IPS-20b (cell line): ENCODE measurements around the gene MYOZ1.

Experiments
- H3K27ac ChIP-seq: one replicate; pipeline ENCODE4 v1.5.1; 2013; ENCODE audit warnings: low read length
- H3K27me3 ChIP-seq: 2 replicates; pipeline ENCODE4 v1.6.1; 2013; ENCODE audit warnings: mild to moderate bottlenecking, low read length, inconsistent platforms; ENCODE audit not compliant: insufficient read depth
- H3K36me3 ChIP-seq: 2 replicates; pipeline ENCODE4 v1.6.1; 2013; ENCODE audit warnings: low read depth, mild to moderate bottlenecking, inconsistent platforms, low read length, moderate library complexity; ENCODE audit not compliant: insufficient read depth
- H3K4me1 ChIP-seq: 2 replicates; pipeline ENCODE4 v1.6.1; 2013; ENCODE audit warnings: mild to moderate bottlenecking, control low read depth, inconsistent platforms, low read length, moderate library complexity; ENCODE audit not compliant: insufficient read depth
- H3K4me3 ChIP-seq: 2 replicates; pipeline ENCODE4 v1.5.1; 2013; ENCODE audit warnings: mild to moderate bottlenecking, low read length, inconsistent platforms
- H3K9ac ChIP-seq: 2 replicates; pipeline ENCODE4 v1.6.1; 2013; ENCODE audit warnings: low read depth, mild to moderate bottlenecking, inconsistent platforms, low read length, moderate library complexity
- H3K9me3 ChIP-seq: 2 replicates; pipeline ENCODE4 v1.6.1; 2013; ENCODE audit warnings: mild to moderate bottlenecking, low read depth, low read length, inconsistent platforms; ENCODE audit not compliant: insufficient read depth

Gene MYOZ1

DNA sequence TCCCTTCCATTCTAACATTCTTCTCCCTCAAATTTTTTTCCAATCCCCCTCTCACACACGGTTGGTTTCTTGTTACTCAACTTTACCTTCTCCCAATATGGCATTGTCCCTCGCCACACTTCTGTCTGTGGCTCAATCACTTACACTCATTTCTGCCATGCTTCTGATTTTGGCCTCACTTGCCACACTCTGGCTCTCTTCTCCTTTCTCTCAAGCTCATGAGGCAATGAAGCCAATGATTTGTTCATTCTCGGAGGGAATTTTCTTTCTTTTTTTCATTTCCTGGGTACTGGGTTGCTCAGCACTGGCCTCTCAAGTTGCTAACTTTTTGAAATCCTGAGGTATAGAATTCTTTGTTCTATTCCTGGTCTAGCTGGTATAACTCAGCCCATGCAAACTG lies 4.0 kb upstream of the MYOZ1 start:
- no peak overlapping the region for H3K9ac ChIP-seq
- H3K27ac ChIP-seq, result no peak overlapping the region
- no peaks in the 10 kb centered on the region for H3K9me3 ChIP-seq
- peaks cover 5% of the 10 kb centered on the region for H3K4me1 ChIP-seq
- no peak overlapping the region for H3K4me3 ChIP-seq
- no peaks in the 10 kb centered on the region for H3K36me3 ChIP-seq
- H3K27me3 ChIP-seq, result no peaks in the 10 kb centered on the region

DNA sequence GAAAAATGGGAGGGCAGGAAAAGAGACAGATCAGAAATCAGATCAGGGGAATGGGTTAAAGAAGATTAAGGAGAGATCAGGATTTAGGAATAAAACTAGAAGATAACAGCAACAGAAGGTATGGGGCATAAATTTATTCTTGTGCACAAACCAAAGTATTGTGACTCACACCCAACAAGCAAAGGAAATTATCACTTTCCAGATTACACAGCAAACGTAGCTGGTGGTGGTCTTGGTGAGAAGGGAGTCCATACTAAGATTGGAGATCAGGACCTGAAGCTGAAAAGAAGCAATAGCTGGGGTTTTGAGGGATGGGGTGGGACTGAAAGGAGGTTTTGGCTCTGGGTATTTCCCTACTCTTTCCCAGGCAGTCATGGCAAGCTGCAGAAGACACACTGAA lies 3.5 kb upstream of the MYOZ1 start:
- Histone ChIP-seq H3K27ac (no peak overlapping the region), H3K9me3 (no peaks in the 10 kb centered on the region), H3K9ac (no peak overlapping the region), H3K4me1 (peaks cover 5% of the 10 kb centered on the region), H3K36me3 (no peaks in the 10 kb centered on the region), H3K4me3 (no peak overlapping the region), H3K27me3 (no peaks in the 10 kb centered on the region)

DNA sequence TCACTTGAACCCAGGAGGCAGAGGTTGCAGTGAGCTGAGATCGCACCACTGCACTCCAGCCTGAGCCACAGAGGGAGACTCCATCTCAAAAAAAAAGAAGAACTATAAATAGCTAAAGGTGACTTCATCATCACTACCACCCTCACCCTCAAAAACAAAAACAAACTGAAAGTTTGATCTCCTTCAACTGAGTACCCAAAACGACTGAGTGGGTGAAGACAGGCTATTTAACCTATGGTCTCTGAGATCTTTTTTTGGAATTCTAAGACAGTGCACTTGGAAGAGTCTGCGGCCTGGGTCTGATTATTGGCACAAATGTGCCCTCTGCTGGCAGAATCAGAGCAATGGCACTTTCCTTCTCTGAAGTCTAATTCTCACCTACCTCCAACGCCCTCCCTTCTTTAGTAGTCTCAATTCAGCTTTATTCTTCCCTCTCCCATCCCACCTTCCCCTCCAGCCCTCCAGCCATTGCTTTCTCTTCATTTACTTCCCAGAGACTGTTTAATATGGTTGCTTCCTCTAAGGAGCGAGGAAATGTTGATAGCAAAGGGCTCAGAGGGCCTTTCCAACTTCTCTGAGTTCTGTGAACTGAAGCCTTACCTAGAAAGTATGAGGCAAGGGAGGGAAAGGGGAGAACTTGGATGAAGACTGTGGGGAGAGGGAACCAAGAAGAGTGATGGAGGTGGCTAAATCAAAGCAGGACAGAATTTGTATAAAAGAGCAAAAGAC lies 2.9 kb upstream of the MYOZ1 start:
- Histone ChIP-seq H3K4me3 (no peak overlapping the region), H3K27ac (no peak overlapping the region), H3K9me3 (no peaks in the 10 kb centered on the region), H3K9ac (no peak overlapping the region), H3K4me1 (peaks cover 5% of the 10 kb centered on the region), H3K36me3 (no peaks in the 10 kb centered on the region), H3K27me3 (no peaks in the 10 kb centered on the region)

GRCh38 chr10:73643362-73643761 lies 2.1 kb upstream of the MYOZ1 start:
- peaks cover 5% of the 10 kb centered on the region; the same call in 1 of the 2 replicates for H3K4me1 ChIP-seq
- no peak overlapping the region for H3K4me3 ChIP-seq
- no peaks in the 10 kb centered on the region for H3K9me3 ChIP-seq
- no peaks in the 10 kb centered on the region for H3K36me3 ChIP-seq
- no peak overlapping the region for H3K27ac ChIP-seq
- no peaks in the 10 kb centered on the region for H3K27me3 ChIP-seq
- no peak overlapping the region for H3K9ac ChIP-seq

- H3K4me1 ChIP-seq, result no peaks in the 10 kb centered on the region
- no peaks in the 10 kb centered on the region for H3K9me3 ChIP-seq
- no peak overlapping the region for H3K4me3 ChIP-seq
- no peak overlapping the region for H3K9ac ChIP-seq
- no peak overlapping the region for H3K27ac ChIP-seq
- H3K27me3 ChIP-seq, result no peaks in the 10 kb centered on the region
- no peaks in the 10 kb centered on the region for H3K36me3 ChIP-seq
Measured at GRCh38 chr10:73639286-73639685, 2.0 kb downstream of the MYOZ1 start.

DNA sequence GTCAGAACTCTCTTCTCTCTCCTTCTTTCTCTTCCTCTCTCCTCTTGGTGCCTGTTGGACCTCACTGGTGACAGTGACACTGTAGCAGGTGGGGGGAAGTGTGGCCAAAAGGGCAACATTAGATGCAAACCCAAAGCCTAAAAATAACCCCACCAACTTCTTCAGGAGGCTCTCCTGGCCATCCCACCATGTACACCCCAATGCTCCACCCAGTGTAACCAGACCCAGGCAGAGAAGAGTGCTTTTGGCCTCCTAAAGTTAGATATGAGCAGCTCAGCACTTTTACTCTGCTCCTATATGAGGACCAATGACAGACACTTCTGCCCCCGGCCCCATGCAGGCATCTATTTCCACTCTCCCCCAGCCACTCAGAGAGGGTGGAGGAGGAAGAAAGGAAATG lies 5.5 kb downstream of the MYOZ1 start:
- Histone ChIP-seq H3K9ac (no peak overlapping the region), H3K4me1 (no peaks in the 10 kb centered on the region; the same call in 1 of the 2 replicates), H3K27ac (no peak overlapping the region), H3K36me3 (no peaks in the 10 kb centered on the region), H3K4me3 (no peak overlapping the region), H3K9me3 (no peaks in the 10 kb centered on the region), H3K27me3 (no peaks in the 10 kb centered on the region)

GRCh38 chr10:73634421-73634820 lies 6.9 kb downstream of the MYOZ1 start:
- H3K9me3 ChIP-seq, result no peaks in the 10 kb centered on the region
- no peaks in the 10 kb centered on the region for H3K27me3 ChIP-seq
- H3K4me1 ChIP-seq, result no peaks in the 10 kb centered on the region; the same call in 1 of the 2 replicates
- H3K9ac ChIP-seq, result peak overlapping the region; percentile 27; the same call in 1 of the 2 replicates
- H3K36me3 ChIP-seq, result no peaks in the 10 kb centered on the region
- no peak overlapping the region for H3K4me3 ChIP-seq
- no peak overlapping the region for H3K27ac ChIP-seq

DNA sequence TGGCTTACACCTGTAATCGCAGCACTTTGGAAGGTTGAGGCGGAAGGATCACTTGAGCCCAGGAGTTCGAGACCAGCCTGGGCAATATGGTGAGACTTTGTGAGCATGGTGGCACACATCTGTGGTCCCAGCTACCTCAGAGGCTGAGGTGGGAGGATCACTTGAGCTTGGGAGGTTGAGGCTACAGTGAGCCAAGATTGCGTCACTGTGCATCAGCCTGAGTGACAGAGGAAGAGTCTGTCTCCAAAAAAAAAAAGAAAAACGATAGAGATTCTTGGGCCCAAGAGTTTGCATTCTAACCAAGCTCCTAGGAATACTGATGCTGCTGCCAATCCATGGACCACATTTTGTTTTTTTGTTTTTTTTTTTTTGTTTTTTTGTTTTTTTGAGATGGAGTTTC lies 12.1 kb downstream of the MYOZ1 start:
- Histone ChIP-seq H3K9ac (no peak overlapping the region), H3K27me3 (no peaks in the 10 kb centered on the region), H3K27ac (no peak overlapping the region), H3K4me1 (peaks cover 3% of the 10 kb centered on the region), H3K4me3 (no peak overlapping the region), H3K9me3 (no peaks in the 10 kb centered on the region), H3K36me3 (no peaks in the 10 kb centered on the region)

GRCh38 chr10:73628405-73628804 lies 12.9 kb downstream of the MYOZ1 start:
- no peak overlapping the region for H3K27ac ChIP-seq
- H3K4me1 ChIP-seq, result peaks cover 3% of the 10 kb centered on the region; the same call in 1 of the 2 replicates
- H3K4me3 ChIP-seq, result no peak overlapping the region
- no peaks in the 10 kb centered on the region for H3K36me3 ChIP-seq
- no peaks in the 10 kb centered on the region for H3K9me3 ChIP-seq
- H3K9ac ChIP-seq, result no peak overlapping the region
- H3K27me3 ChIP-seq, result no peaks in the 10 kb centered on the region

GRCh38 chr10:73627300-73627699 lies 14.0 kb downstream of the MYOZ1 start:
- Histone ChIP-seq H3K9me3 (no peaks in the 10 kb centered on the region), H3K4me1 (peaks cover 3% of the 10 kb centered on the region; the same call in 1 of the 2 replicates), H3K4me3 (no peak overlapping the region), H3K36me3 (no peaks in the 10 kb centered on the region), H3K27ac (no peak overlapping the region), H3K9ac (no peak overlapping the region; the same call in 1 of the 2 replicates), H3K27me3 (no peaks in the 10 kb centered on the region)

DNA sequence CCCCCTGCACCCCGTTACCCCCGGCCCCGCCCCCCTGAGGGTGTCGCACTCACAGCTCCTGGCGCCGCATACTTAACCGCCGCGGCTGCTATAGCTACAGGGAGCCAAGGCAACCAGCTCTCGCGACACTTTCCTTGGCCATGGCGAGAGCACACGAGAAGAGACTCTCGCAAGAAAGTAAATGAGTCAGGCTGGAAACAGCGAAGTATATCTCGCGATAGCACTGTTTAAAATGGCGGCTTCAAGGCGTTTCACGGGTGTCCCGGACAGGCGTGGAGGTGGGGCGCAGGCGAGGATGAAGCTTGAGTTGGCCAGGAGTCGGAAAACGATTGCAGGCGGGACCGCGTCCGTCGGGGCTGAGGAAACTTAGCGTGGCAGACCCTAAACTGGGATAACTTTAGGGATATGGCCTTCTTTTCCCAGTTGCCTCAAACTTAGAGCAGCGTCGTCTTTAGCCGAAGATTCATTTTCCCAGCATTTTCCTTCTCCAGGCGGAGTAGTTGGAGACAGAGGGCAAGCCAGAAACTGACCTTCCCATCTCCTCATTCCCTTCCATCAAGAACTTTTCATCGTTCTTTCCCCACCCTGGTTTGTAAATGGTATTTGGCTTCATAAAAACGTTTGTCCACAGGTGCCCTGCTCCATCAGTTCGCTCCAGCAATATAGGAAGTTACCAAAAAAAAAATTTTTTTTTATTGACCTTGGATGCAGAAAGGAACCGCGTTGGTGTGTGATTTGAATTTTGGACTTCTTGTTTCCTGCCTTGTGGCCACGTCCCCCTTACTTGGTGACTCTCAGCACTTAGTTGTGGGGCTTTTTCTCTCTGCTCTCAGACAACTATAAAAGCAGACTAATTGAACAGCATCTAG lies 15.2 kb downstream of the MYOZ1 start:
- no peaks in the 10 kb centered on the region for H3K36me3 ChIP-seq
- peak overlapping the region; percentile 90 for H3K4me3 ChIP-seq
- peaks cover 3% of the 10 kb centered on the region; the same call in 1 of the 2 replicates for H3K4me1 ChIP-seq
- no peaks in the 10 kb centered on the region for H3K9me3 ChIP-seq
- peak overlapping the region; percentile 99 for H3K9ac ChIP-seq
- peak overlapping the region; percentile 98 for H3K27ac ChIP-seq
- H3K27me3 ChIP-seq, result no peaks in the 10 kb centered on the region
